Omental fat pad (tissue), 4 donors: ENCODE data around the gene TMEM156. TPM values are rescaled to one million over a fixed set of nuclear protein-coding genes. Genes with fewer than 3 reads are reported as not detected.

Source experiments
- ATAC-seq: fragments of 150-250 bp; one replicate; pipeline ENCODE4 v1.9.1; 2016; ENCODE audit warnings: mild to moderate bottlenecking, moderate library complexity; ENCODE audit not compliant: low FRiP score
- DNase-seq: peaks from one replicate; pipeline ENCODE4 v3.0.0-alpha.2; 2019; ENCODE audit warnings: low spot score
- CTCF ChIP-seq, 3 donors: fragments of 450-650 bp; IDR thresholded peaks; one replicate each; pipeline ENCODE4 v1.5.1; 2016 to 2017; ENCODE audit warnings: antibody characterized with exemption in 3 of 3, mild to moderate bottlenecking in 3 of 3, moderate library complexity in 2 of 3
- total RNA-seq, 4 donors: library from RNA; depleted of rRNA; stranded (reverse); fragments of >200 nt; gene quantifications; one replicate each; pipeline ENCODE4 v1.1.0, GENCODE V29; 2016

The TMEM156 gene
- total RNA-seq, 4 donors from 2014 or later: 0.82 TPM; not detected in 3

GRCh38 chr4:38957893-38958292 lies 74.3 kb downstream of the TMEM156 start:
- no peak for ATAC-seq
- DNase-seq: no peak
- no peak for TF ChIP-seq CTCF (IDR thresholded peaks at IDR 0.05)

- DNase-seq: no peak
- ATAC-seq: no peak
- no peak for TF ChIP-seq CTCF (IDR thresholded peaks at IDR 0.05)
Observed at GRCh38 chr4:38957261-38957815, 74.9 kb downstream of the TMEM156 start.

GRCh38 chr4:38955957-38956356 lies 76.3 kb downstream of the TMEM156 start:
- no peak for DNase-seq
- TF ChIP-seq CTCF (IDR thresholded peaks at IDR 0.05): no peak
- no peak for ATAC-seq

GRCh38 chr4:38954727-38955126 lies 77.5 kb downstream of the TMEM156 start:
- no peak for ATAC-seq

GRCh38 chr4:38952017-38952416 lies 80.2 kb downstream of the TMEM156 start:
- TF ChIP-seq CTCF (IDR thresholded peaks at IDR 0.05): no peak
- no peak for ATAC-seq
- no peak for DNase-seq

More at GRCh38 chr4:38954727-38955126, 77.5 kb downstream of the TMEM156 start:
- TF ChIP-seq CTCF (IDR thresholded peaks at IDR 0.05): no peak
- no peak for DNase-seq

GRCh38 chr4:38951598-38951997 lies 80.6 kb downstream of the TMEM156 start:
- ATAC-seq (no peak), DNase-seq (no peak)
- TF ChIP-seq CTCF (IDR thresholded peaks at IDR 0.05): no peak

- TF ChIP-seq CTCF (IDR thresholded peaks at IDR 0.05): no peak
- DNase-seq: no peak
- ATAC-seq: no peak
Observed at GRCh38 chr4:38950734-38951133, 81.5 kb downstream of the TMEM156 start.
